ENCODE results near the gene UCK2.

DNA sequence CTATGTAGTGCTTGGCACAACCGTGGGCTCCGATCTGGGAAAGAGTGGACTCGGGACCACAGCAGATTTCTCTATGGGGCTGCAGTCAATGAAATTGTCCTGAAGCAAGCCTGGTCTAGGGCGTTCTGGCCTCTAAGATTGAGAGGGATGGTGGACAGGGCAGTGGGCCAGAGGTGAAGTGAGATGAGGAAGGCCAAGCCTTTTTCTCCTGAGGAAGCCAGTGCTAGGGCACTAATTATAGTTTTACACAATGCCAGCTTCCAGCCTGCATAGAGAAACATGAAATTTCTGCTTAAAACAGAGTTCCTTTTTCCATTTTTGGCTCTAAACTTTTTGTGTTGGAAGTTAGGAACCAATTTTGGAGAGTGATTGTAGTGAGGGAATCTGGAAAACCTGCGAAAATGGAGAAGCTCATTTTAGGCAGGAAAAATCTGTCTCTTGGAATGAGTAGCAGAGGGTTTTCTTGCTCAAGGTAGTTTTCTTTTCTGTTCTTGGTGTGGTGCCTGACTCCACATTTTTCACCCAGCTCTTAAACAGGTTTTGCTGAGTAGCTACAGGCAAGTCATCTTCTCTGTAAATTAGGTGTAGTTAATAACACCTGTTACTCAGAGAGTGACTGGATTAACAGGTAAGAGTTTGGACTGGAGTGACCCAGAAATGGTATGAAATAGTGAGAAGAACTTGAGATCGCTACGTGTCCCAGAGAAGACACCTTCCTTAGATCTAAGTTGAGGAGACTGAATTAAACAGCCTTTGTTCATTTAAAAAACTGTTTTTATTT is 22.1 kb downstream of the UCK2 start:
- no peak for TF ChIP-seq EZH2 (IDR thresholded peaks at IDR 0.05; ENCODE audit: borderline replicate concordance, insufficient read depth, low read depth, low read length, poor library complexity, severe bottlenecking)
- TF ChIP-seq, protein P1, sequence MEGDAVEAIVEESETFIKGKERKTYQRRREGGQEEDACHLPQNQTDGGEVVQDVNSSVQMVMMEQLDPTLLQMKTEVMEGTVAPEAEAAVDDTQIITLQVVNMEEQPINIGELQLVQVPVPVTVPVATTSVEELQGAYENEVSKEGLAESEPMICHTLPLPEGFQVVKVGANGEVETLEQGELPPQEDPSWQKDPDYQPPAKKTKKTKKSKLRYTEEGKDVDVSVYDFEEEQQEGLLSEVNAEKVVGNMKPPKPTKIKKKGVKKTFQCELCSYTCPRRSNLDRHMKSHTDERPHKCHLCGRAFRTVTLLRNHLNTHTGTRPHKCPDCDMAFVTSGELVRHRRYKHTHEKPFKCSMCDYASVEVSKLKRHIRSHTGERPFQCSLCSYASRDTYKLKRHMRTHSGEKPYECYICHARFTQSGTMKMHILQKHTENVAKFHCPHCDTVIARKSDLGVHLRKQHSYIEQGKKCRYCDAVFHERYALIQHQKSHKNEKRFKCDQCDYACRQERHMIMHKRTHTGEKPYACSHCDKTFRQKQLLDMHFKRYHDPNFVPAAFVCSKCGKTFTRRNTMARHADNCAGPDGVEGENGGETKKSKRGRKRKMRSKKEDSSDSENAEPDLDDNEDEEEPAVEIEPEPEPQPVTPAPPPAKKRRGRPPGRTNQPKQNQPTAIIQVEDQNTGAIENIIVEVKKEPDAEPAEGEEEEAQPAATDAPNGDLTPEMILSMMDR (IDR thresholded peaks at IDR 0.05), result no peak

Measured in B cell (primary cell).